Measurements from ENCODE around the gene DLGAP4.

Gene DLGAP4

DNA sequence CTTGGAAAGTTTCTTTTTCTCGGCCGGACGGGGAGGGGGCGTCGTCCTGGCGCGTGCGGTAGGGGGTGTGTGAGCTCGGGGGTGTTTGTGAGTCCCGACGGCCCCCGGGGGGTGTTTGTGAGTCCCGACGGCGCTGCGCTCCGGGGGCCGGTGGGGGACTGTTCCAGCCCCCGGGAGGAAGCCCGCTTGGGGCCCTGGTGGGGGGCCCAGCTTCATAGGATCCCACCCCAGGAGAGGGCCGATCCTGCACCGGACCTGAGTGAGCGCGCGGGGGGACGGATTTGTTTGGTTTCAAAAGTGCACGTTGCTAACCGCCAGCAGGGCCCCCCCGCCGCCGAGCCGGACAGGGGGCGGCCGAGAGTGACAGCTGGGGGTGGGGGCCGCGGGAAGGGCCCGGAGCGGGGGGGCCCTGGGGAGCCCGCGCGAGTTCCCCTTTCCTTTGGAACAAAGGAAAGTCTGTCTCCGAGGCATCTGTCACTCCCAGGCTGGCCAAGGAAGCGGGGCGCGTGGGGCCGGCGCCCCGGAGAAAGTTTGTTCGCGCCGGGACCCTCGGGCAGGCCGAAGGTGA is 267.7 kb downstream of the DLGAP4 start:
- DNase-seq: peak; percentile 40

DNA sequence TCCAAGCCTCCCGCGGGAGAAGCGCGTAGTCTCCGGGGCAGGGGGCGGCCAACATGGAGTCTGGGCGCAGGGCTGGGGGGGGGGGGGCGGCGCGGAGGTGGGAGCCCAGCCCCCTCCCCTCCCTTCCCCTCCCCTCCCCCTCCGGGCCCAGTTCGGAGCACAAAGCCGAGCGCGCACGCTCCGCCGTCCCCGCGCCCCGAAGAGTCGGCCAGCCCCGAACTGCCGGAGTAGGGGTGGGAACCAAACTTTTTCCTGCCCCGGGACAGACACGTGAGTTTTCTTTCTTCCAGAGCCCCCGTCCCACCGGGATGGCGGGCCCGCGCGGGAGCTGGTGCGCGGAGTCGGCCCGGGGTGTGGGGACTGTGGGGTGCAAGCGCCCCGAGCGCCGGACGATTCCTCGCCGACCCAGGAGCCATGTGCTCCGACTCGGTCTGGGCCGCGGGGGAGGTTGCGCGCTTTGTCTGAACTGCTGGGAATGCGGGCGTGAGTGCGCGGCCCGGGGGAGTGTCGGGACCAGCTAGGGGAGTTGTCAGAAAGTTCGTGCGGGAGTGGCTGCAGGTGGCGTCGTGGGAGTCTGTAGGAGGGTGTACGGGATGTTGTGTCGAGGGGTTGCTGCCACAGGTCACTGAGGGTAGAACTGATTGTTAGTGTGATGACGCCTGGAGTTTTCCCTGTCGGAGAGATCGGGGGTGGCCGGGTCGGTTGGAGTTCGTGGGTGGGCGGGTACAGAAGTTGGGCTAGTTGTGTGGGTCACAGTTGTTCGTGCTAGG is 268.4 kb downstream of the DLGAP4 start:
- DNase-seq: peak; percentile 62

DNA sequence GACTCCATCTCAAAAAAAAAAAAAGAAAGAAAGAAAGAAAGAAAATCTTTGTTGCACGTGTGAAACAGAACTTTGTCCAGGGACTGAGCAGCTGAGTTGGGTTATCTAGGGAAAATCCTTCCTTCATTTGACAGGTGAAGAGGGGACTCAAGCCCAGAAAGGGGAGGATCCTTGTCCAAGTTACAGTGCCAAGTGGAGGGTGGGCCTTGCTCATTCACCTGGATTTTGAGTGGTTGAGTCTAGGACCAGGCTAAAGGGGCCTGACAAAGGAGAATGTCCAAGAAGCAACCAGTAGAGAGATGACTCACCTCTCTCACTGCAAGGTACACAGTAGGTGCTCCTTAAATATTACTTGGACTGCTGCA is 269.9 kb downstream of the DLGAP4 start:
- DNase-seq: no peak

Data from activated naive CD4-positive, alpha-beta T cell treated with anti-CD3 and anti-CD28 coated beads, Interleukin-2, amount 50 U/mL, for 16 hours (primary cell).